HepG2 (cell line): Measurements from ENCODE around the gene DYNC1LI1. TPM values are rescaled to one million over a fixed set of nuclear protein-coding genes. Genes with fewer than 3 reads are reported as not detected.

Experiments used
- ATAC-seq: fragments of 200-7000 bp; cut with Tn5 transposase; 3 replicates; pipeline ENCODE4 v1.9.1; 2020; ENCODE audit warnings: mild to moderate bottlenecking, moderate library complexity
- BruUV-seq: library from RNA; stranded (reverse); fragments of 400-500 nt; replicated peaks from 2 replicates; lab custom pipeline; 2021; lab: Mats Ljungman, UMichigan
- CTCF ChIA-PET: fragments of 300-600 bp; formaldehyde crosslinking; extraction: SDS; loops from one replicate; lab custom pipeline; 2021; ENCODE audit warnings: low total read pairs, inconsistent platforms, low intra/inter-chr PET ratio; lab: Yijun Ruan, JAX
- POLR2A ChIA-PET: fragments of 350-600 bp; sonication (Branson Sonifier 250); formaldehyde crosslinking; loops from one replicate; lab custom pipeline; 2020; ENCODE audit warnings: antibody characterized with exemption, inconsistent platforms; lab: Yijun Ruan, JAX
- DNase-seq: peaks from one replicate; pipeline ENCODE4 v3.0.0-alpha.2; 2015; ENCODE audit warnings: low spot score
- FAIRE-seq: peaks from 3 replicates; lab custom pipeline; 2011; peaks lifted over from hg19 to GRCh38; lab: Jason Lieb, UNC
- H2AFZ ChIP-seq: one replicate; pipeline ENCODE4 v1.6.1; 2011; ENCODE audit warnings: low read length, inconsistent platforms
- H3K27ac ChIP-seq: fragments of 300-600 bp; 3 replicates; pipeline ENCODE4 v1.8.0; 2011; ENCODE audit warnings: mixed run types, mild to moderate bottlenecking, mixed read lengths, low read length, inconsistent platforms; ENCODE audit not compliant: insufficient read depth; ENCODE audit errors: extremely low read length
- H3K27me3 ChIP-seq, 2 experiments: fragments of 200-600 bp in 1 of 2; 2 replicates in 1 of 2; 3 replicates in 1 of 2; pipeline versions ENCODE4 v1.6.0 to v1.8.0; 2011; ENCODE audit warnings: low read length in 2 of 2, mild to moderate bottlenecking in 2 of 2, moderate library complexity in 2 of 2, inconsistent platforms in 1 of 2; ENCODE audit not compliant: insufficient read depth in 2 of 2, control insufficient read depth in 1 of 2
- H3K36me3 ChIP-seq, 2 experiments: fragments of 200-600 bp in 1 of 2; replicated peaks in 1 of 2; 2 replicates in 1 of 2; 3 replicates in 1 of 2; pipeline versions ENCODE4 v1.5.1 to v1.8.0; 2011; ENCODE audit warnings: low read length in 2 of 2, inconsistent platforms in 1 of 2; ENCODE audit not compliant: insufficient read depth in 2 of 2, control insufficient read depth in 1 of 2
- H3K4me1 ChIP-seq: 2 replicates; pipeline ENCODE4 v1.5.1; 2012; ENCODE audit warnings: low read length, inconsistent platforms; ENCODE audit not compliant: insufficient read depth
- H3K4me2 ChIP-seq: 2 replicates; pipeline ENCODE4 v1.6.0; 2011; ENCODE audit warnings: low read depth, low read length, inconsistent platforms
- H3K4me3 ChIP-seq, 3 experiments: fragments of 200-600 bp in 1 of 3; sonication (generic), shearing (Covaris generic) in 1 of 3; replicated peaks in 1 of 3; 2 replicates each; pipeline ENCODE4 v1.5.1; 2011 to 2016; ENCODE audit warnings: low read length in 3 of 3, inconsistent platforms in 2 of 3, low read depth in 2 of 3, mild to moderate bottlenecking in 2 of 3, control low read depth in 1 of 3, mixed read lengths in 1 of 3; ENCODE audit not compliant: insufficient read depth in 1 of 3
- H3K79me2 ChIP-seq: one replicate; pipeline ENCODE4 v1.6.1; 2011; ENCODE audit warnings: low read length, inconsistent platforms; ENCODE audit not compliant: insufficient read depth
- H3K9ac ChIP-seq: 2 replicates; pipeline ENCODE4 v1.6.0; 2011; ENCODE audit warnings: mild to moderate bottlenecking, low read depth, low read length, inconsistent platforms; ENCODE audit not compliant: insufficient read depth
- H3K9me3 ChIP-seq: 2 replicates; pipeline ENCODE4 v1.5.1; 2012; ENCODE audit warnings: mild to moderate bottlenecking, low read length
- H4K20me1 ChIP-seq: 2 replicates; pipeline ENCODE4 v1.6.0; 2011; ENCODE audit warnings: inconsistent platforms, mild to moderate bottlenecking, low read length, moderate library complexity; ENCODE audit not compliant: insufficient read depth
- FOXO4 ChIP-seq: sonication (generic); formaldehyde crosslinking; conservative IDR thresholded peaks from 2 replicates; pipeline ENCODE4 v1.8.1; 2023; ENCODE audit warnings: missing genetic modification reagents
- NFE2L1 ChIP-seq: sonication (generic); formaldehyde crosslinking; IDR thresholded peaks from 2 replicates; pipeline ENCODE4 v1.4.0; 2020; ENCODE audit warnings: missing genetic modification reagents, mild to moderate bottlenecking, borderline replicate concordance
- SOX13 ChIP-seq, 3 experiments: fragments of 450-650 bp in 1 of 3; sonication (generic) in 1 of 3; formaldehyde crosslinking in 1 of 3; IDR thresholded peaks in 2 of 3; conservative IDR thresholded peaks in 1 of 3; 2 replicates each; pipeline versions ENCODE4 v1.5.0 to v1.6.1; 2016 to 2020; ENCODE audit warnings: antibody characterized with exemption in 1 of 3, mild to moderate bottlenecking in 1 of 3, missing compliant biosample characterization in 1 of 3, missing genetic modification reagents in 1 of 3, moderate library complexity in 1 of 3
- SUZ12 ChIP-seq: fragments of 150-350 bp; IDR thresholded peaks from 2 replicates; pipeline ENCODE4 v1.6.1; 2014; ENCODE audit warnings: low read depth, low read length
- ZNF552 ChIP-seq: sonication (generic); formaldehyde crosslinking; IDR thresholded peaks from 2 replicates; pipeline ENCODE4 v1.9.0; 2022; ENCODE audit warnings: missing genetic modification reagents, mild to moderate bottlenecking, borderline replicate concordance
- ZNF619 ChIP-seq: sonication (generic); formaldehyde crosslinking; IDR thresholded peaks from 2 replicates; pipeline ENCODE4 v1.4.0; 2020; ENCODE audit warnings: mild to moderate bottlenecking, missing genetic modification reagents
- ZNF670 ChIP-seq: sonication (generic); formaldehyde crosslinking; IDR thresholded peaks from 2 replicates; pipeline ENCODE4 v1.8.0; 2022; ENCODE audit warnings: mild to moderate bottlenecking, missing genetic modification reagents, borderline replicate concordance
- ZNF740 ChIP-seq: sonication (generic); formaldehyde crosslinking; IDR thresholded peaks from 2 replicates; pipeline ENCODE4 v1.4.0; 2020; ENCODE audit warnings: missing genetic modification reagents
- ZSCAN29 ChIP-seq: sonication (generic); formaldehyde crosslinking; conservative IDR thresholded peaks from 2 replicates; pipeline ENCODE4 v1.4.0; 2020; ENCODE audit warnings: mild to moderate bottlenecking, missing genetic modification reagents
- WGBS: methylation state at CpG from one replicate; pipeline ENCODE4 v1.1.6; 2017; ENCODE audit warnings: low lambda C conversion rate; 5-methylcytosine and 5-hydroxymethylcytosine counted together
- in situ Hi-C: cut with HindIII; loops from 2 replicates; pipeline ENCODE4 v1.10.0; 2017; ENCODE audit warnings: low pct_unique_long_range_greater_than_20kb; ENCODE audit not compliant: extremely low pct_ligation_motif_present
- intact Hi-C: fragments of 100-400 bp; cut with micrococcal nuclease; formaldehyde crosslinking; loops from one replicate; pipeline ENCODE4 v1.10.0; 2022; ENCODE audit not compliant: unreplicated experiment
- polyA plus RNA-seq, 8 experiments: library from polyadenylated mRNA; depleted of rRNA in 3 of 8; stranded (reverse) in 7 of 8; unstranded in 1 of 8; fragments of >200 nt; fragmentation: Illumina TruSeq in 4 of 8; extraction: Trizol in 4 of 8; gene quantifications; 2 replicates each; pipeline versions ENCODE4 v1.2.1 to v1.2.3, GENCODE V29; 2011 to 2016; ENCODE audit warnings: low read depth in 4 of 8, missing spikeins in 1 of 8, mixed read lengths in 1 of 8; ENCODE audit not compliant: insufficient read depth in 1 of 8
- total RNA-seq, 5 experiments: library from RNA; depleted of rRNA; stranded (reverse); fragments of >200 nt; fragmentation: Illumina TruSeq; extraction: Trizol; gene quantifications; 2 replicates each; pipeline ENCODE4 v1.2.3, GENCODE V29; 2016; ENCODE audit warnings: low read depth in 1 of 5
- TF ChIP-seq, protein P1 (sequence below): sonication (generic); formaldehyde crosslinking; conservative IDR thresholded peaks from 2 replicates; pipeline ENCODE4 v1.4.0; 2020; ENCODE audit warnings: missing genetic modification reagents
- TF ChIP-seq, protein P2 (sequence below): sonication (generic); formaldehyde crosslinking; IDR thresholded peaks from 2 replicates; pipeline ENCODE4 v1.4.0; 2020; ENCODE audit warnings: mild to moderate bottlenecking, missing genetic modification reagents
- TF ChIP-seq, protein P3 (sequence below): sonication (generic); formaldehyde crosslinking; IDR thresholded peaks from 2 replicates; pipeline ENCODE4; 2020; ENCODE audit warnings: missing genetic modification reagents, mild to moderate bottlenecking, borderline replicate concordance
- TF ChIP-seq, protein P4 (sequence below): conservative IDR thresholded peaks from 2 replicates; pipeline ENCODE4 v1.6.1; 2018; ENCODE audit warnings: missing genetic modification reagents

Gene DYNC1LI1
- total and polyA plus RNA-seq, 2 of the 13 experiments (the other 11 are each of a cell fraction or from before 2014, with no cell fraction given): 13.4 to 37.1 TPM

GRCh38 chr3:32553459-32553858 lies 17.2 kb downstream of the DYNC1LI1 start:
- H3K27me3 ChIP-seq: no peaks in the 10 kb centered on the region
- no peak overlapping the region for H3K4me3 ChIP-seq
- no peaks in the 10 kb centered on the region for H3K9me3 ChIP-seq
- no TSS peak for BruUV-seq
- in situ Hi-C loops (no loop called here), intact Hi-C loops (no loop called here)
- H3K4me2 ChIP-seq: no peak overlapping the region
- CTCF ChIA-PET: no interaction called here
- H4K20me1 ChIP-seq: peaks cover 4% of the 10 kb centered on the region
- DNase-seq: no peak
- H3K79me2 ChIP-seq: peaks cover 74% of the 10 kb centered on the region
- POLR2A ChIA-PET: no interaction called here
- H3K4me1 ChIP-seq: peaks cover 26% of the 10 kb centered on the region
- WGBS: 97% methylated on average over 2 of the region's 2 CpGs
- no peaks in the 10 kb centered on the region for H3K36me3 ChIP-seq
- no peak for ATAC-seq
- H3K9ac ChIP-seq: no peak overlapping the region
- no peak overlapping the region for H2AFZ ChIP-seq
- no peak overlapping the region for H3K27ac ChIP-seq
- no peak for TF ChIP-seq NFE2L1 (CRISPR knock-in tag)
- no peak for TF ChIP-seq ZSCAN29 (CRISPR knock-in tag)
- TF ChIP-seq, protein P1, sequence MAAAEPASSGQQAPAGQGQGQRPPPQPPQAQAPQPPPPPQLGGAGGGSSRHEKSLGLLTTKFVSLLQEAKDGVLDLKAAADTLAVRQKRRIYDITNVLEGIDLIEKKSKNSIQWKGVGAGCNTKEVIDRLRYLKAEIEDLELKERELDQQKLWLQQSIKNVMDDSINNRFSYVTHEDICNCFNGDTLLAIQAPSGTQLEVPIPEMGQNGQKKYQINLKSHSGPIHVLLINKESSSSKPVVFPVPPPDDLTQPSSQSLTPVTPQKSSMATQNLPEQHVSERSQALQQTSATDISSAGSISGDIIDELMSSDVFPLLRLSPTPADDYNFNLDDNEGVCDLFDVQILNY (CRISPR knock-in tag): no peak
- TF ChIP-seq ZNF740 (CRISPR knock-in tag): no peak
- no peak for TF ChIP-seq FOXO4 (CRISPR knock-in tag)
- TF ChIP-seq, protein P2, sequence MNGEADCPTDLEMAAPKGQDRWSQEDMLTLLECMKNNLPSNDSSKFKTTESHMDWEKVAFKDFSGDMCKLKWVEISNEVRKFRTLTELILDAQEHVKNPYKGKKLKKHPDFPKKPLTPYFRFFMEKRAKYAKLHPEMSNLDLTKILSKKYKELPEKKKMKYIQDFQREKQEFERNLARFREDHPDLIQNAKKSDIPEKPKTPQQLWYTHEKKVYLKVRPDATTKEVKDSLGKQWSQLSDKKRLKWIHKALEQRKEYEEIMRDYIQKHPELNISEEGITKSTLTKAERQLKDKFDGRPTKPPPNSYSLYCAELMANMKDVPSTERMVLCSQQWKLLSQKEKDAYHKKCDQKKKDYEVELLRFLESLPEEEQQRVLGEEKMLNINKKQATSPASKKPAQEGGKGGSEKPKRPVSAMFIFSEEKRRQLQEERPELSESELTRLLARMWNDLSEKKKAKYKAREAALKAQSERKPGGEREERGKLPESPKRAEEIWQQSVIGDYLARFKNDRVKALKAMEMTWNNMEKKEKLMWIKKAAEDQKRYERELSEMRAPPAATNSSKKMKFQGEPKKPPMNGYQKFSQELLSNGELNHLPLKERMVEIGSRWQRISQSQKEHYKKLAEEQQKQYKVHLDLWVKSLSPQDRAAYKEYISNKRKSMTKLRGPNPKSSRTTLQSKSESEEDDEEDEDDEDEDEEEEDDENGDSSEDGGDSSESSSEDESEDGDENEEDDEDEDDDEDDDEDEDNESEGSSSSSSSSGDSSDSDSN (CRISPR knock-in tag): no peak
- TF ChIP-seq, protein P3, sequence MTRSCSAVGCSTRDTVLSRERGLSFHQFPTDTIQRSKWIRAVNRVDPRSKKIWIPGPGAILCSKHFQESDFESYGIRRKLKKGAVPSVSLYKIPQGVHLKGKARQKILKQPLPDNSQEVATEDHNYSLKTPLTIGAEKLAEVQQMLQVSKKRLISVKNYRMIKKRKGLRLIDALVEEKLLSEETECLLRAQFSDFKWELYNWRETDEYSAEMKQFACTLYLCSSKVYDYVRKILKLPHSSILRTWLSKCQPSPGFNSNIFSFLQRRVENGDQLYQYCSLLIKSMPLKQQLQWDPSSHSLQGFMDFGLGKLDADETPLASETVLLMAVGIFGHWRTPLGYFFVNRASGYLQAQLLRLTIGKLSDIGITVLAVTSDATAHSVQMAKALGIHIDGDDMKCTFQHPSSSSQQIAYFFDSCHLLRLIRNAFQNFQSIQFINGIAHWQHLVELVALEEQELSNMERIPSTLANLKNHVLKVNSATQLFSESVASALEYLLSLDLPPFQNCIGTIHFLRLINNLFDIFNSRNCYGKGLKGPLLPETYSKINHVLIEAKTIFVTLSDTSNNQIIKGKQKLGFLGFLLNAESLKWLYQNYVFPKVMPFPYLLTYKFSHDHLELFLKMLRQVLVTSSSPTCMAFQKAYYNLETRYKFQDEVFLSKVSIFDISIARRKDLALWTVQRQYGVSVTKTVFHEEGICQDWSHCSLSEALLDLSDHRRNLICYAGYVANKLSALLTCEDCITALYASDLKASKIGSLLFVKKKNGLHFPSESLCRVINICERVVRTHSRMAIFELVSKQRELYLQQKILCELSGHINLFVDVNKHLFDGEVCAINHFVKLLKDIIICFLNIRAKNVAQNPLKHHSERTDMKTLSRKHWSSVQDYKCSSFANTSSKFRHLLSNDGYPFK (CRISPR knock-in tag): no peak
- no peak for TF ChIP-seq ZNF670 (CRISPR knock-in tag)
- TF ChIP-seq ZNF552 (CRISPR knock-in tag): no peak
- TF ChIP-seq, protein P4, sequence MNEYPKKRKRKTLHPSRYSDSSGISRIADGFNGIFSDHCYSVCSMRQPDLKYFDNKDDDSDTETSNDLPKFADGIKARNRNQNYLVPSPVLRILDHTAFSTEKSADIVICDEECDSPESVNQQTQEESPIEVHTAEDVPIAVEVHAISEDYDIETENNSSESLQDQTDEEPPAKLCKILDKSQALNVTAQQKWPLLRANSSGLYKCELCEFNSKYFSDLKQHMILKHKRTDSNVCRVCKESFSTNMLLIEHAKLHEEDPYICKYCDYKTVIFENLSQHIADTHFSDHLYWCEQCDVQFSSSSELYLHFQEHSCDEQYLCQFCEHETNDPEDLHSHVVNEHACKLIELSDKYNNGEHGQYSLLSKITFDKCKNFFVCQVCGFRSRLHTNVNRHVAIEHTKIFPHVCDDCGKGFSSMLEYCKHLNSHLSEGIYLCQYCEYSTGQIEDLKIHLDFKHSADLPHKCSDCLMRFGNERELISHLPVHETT (CRISPR knock-in tag): no peak
- no peak for TF ChIP-seq SUZ12
- TF ChIP-seq ZNF619: no peak
- TF ChIP-seq SOX13 (IDR thresholded peaks at IDR 0.05): no peak
- TF ChIP-seq SOX13 (CRISPR knock-in tag; conservative IDR thresholded peaks at IDR 0.05 in 1 of 2, IDR thresholded peaks at IDR 0.05 in 1 of 2): no peak
- no peak for FAIRE-seq
